NOMO-1 (cell line): Measurements from ENCODE around the gene KIAA0040.

Source experiments
- DNase-seq, 2 experiments: peaks; one replicate each; lab custom pipeline; 2025; ENCODE audit not compliant: unreplicated experiment in 2 of 2; lab: John Stamatoyannopoulos, UW

KIAA0040 gene

GRCh38 chr1:175192630-175193526 lies at the start of gene KIAA0040:
Gene KIAA0040, minus strand, starts transcription at chr1:175192776. Its CDS starts 31,763 bp downstream, at chr1:175161013.
- peak; percentile 69 to 71 for DNase-seq

- peak in 1 of 2 experiments; percentile 20 for DNase-seq
Measured at GRCh38 chr1:175237389-175237788, 44.8 kb upstream of the KIAA0040 start.

GRCh38 chr1:175234639-175235038 lies 42.1 kb upstream of the KIAA0040 start:
- DNase-seq: no peak

GRCh38 chr1:175232335-175232734 lies 39.8 kb upstream of the KIAA0040 start:
- no peak for DNase-seq

- DNase-seq: no peak
Measured at GRCh38 chr1:175225805-175226129, 33.2 kb upstream of the KIAA0040 start.

- DNase-seq: no peak
Measured at GRCh38 chr1:175222296-175222938, 29.8 kb upstream of the KIAA0040 start.

- no peak for DNase-seq
Measured at GRCh38 chr1:175221557-175222175, 29.1 kb upstream of the KIAA0040 start.

- DNase-seq: no peak
Measured at GRCh38 chr1:175220853-175221556, 28.4 kb upstream of the KIAA0040 start.

GRCh38 chr1:175219774-175220173 lies 27.2 kb upstream of the KIAA0040 start:
- no peak for DNase-seq

GRCh38 chr1:175218786-175219434 lies 26.3 kb upstream of the KIAA0040 start:
- DNase-seq: no peak

- DNase-seq: no peak
Measured at GRCh38 chr1:175217721-175218531, 25.4 kb upstream of the KIAA0040 start.

GRCh38 chr1:175216444-175216843 lies 23.9 kb upstream of the KIAA0040 start:
- DNase-seq: no peak

- DNase-seq: no peak
Measured at GRCh38 chr1:175211656-175212055, 19.1 kb upstream of the KIAA0040 start.

- no peak for DNase-seq
Measured at GRCh38 chr1:175210744-175211143, 18.2 kb upstream of the KIAA0040 start.

GRCh38 chr1:175209493-175209921 lies 16.9 kb upstream of the KIAA0040 start:
- peak in 1 of 2 experiments; percentile 44 for DNase-seq

- peak; percentile 78 to 82 for DNase-seq
Measured at GRCh38 chr1:175208773-175209492, 16.4 kb upstream of the KIAA0040 start.

- DNase-seq: no peak
Measured at GRCh38 chr1:175207971-175208370, 15.4 kb upstream of the KIAA0040 start.

GRCh38 chr1:175206687-175207086 lies 14.1 kb upstream of the KIAA0040 start:
- DNase-seq: peak in 1 of 2 experiments; percentile 12

GRCh38 chr1:175204330-175204729 lies 11.8 kb upstream of the KIAA0040 start:
- no peak for DNase-seq
